ENCODE measurements around the gene SLC8A1.

Gene SLC8A1

DNA sequence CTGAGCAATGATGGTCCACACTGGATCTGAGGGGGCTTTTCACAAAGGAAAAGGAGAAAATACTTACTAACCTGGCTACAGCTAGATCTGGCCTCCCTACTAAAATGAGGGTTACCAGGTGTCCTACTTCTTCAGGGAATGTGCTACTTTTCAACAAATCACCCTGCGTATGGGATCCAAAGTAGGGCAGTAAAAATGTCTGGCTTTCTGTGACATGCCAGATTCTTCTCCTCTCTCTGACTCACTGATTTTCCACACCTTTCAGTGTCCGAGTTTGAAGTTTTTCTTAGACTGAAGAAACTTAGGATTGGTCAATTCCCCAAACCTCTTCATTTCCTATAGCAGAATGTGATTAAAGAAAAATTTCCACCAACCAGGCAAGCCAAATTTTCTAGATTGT lies 71.2 kb downstream of the SLC8A1 start:
- no peak for DNase-seq

DNA sequence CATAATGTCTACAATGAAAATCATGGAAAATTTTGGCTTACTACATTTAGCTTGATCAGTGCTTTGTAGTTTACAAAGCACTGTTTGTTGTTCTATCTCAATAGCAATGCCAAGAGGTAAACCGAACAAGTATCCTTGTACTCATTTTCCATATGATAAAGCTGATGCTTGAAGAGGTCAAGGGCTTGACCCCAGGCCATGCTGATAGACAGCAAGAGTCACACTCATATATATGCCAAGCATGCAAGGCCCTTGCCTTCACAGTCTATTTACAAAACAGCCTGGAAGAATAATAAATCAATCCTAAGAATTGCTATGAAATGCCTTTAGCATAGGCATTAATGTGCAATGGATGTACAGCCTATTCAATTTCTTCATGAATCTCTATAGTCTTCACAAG lies 71.8 kb downstream of the SLC8A1 start:
- no peak for DNase-seq

DNA sequence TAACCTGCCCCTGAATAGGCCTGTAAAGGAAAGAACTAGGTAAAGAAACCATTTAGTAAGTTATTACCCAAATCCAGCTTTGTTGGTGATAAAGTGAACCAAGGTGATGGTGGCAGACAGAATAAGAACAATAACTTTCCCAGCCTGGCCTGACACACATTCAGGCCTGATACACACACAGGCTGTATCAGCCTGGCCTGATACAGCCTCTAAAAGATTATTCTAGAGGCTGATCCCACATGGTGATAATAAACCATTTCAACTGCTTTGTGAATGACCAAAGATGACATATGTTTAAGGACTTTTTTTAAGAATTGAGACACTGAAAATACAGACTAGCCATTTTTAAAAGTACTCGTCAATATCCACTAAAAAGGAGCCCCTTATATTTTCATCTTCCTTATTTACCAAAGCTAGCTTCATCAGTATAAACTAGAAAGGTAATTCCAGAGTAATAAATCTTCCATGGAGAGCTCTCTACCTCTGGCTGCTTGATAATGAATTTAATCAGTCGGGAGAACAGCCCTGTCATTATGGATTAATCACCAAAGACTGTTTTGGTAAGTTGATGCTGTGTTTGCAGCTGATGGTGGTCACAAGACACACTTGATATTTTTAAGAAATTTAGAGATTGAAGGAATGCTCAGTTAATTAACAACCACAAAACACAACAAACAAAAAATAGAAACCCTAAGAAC lies 77.2 kb downstream of the SLC8A1 start:
- no peak for DNase-seq

DNA sequence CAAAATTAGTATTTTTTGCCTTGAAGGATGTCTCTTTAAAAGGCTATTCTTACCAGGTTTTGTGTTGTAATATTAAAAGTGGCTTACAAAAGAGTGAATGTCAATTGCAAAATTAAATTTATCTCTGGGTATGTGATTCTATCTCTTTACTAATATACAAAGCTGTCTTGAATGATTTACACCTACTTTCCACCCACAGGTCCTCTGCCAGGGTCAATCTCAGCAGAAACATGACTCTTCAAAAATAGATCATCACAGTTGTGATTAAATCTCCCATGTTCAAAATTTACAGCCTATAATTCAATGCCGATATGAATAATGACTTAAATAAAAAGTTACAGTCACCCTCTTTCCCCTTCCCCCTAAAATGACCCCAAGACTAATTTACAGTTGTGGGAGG lies 78.8 kb downstream of the SLC8A1 start:
- no peak for DNase-seq

DNA sequence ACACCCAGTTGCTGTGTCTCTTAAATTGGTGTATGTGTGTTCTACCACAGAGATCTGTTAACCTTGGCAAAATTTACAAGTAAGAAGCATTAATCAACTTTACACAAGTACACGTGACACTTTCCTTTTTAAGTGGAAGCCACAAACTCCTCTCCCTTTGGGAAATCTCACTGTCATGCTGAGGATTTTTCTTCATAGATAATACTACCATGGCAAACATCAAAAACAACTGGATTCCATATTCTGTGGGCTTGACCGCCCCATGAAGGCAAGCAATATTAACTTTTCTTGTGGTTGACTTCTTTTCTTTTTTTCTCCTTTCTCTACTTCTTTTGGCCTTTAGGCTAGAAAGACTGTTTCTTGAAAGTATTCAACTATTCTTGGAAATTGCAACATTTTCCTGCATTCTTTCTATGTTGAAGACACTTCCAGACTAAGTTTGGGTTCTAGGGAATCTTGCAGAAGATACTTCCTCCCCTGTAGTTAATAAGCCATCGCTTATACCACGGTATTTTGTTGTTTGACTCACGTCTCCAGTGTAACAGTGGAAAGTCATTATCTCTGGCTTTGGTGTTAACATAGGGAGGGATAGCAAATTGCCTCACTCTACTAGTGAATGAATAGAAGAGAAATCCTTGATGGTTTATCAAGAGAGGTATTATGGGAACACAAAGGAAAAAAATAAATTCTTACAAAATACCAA lies 79.5 kb downstream of the SLC8A1 start:
- DNase-seq: no peak

DNA sequence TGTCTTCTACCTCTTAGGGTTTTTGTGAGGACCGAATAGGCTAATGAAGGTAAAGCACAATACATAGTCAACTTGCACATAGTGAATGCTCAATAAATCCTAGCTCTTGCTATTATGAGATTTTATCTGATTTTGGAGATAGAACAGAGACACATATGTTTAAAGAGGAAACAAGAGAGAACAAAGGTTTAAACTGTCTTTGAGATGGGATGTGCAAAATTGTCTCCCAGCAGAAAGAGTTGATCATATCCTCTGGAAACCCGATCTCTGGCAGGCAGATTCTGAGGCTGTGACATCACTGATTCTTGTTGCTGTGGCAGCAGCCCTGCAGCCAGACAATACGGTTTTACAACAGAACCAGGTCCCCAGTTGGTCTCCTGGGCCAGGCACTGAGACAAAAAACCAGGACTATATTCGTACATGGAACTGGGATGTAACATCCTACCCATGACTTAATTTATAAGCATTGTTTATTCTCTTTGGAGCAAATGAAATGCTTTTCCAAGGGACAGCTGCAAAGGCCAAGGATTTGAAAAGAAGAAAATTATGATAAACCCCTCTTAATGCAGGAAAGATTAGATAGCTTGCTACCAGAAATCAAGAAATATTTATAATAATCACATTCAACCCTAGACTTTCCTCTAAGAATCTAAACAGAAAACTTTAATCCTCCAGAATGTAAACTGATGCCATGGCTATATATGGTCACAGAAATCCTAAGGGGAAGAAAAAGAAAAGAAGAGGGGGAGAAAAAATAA lies 80.2 kb downstream of the SLC8A1 start:
- DNase-seq: no peak

DNA sequence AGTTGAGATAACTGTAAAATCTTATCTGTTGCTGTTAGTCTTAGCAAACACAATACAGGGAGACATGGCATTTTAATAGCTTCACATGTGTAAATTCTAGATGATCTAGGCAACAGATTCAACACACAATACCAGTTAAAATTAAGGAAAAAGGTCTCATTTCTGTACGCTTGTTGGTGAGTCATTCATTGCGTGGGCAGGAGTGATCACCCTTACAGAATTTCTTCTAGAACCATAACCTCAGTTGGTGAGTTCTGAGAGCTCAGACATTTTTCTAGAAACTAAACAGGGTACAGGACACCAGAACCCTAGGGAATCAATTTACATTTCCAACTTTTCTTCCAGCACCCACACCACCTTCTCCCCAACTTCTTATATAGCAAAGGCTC lies 81.9 kb downstream of the SLC8A1 start:
- DNase-seq: no peak

DNA sequence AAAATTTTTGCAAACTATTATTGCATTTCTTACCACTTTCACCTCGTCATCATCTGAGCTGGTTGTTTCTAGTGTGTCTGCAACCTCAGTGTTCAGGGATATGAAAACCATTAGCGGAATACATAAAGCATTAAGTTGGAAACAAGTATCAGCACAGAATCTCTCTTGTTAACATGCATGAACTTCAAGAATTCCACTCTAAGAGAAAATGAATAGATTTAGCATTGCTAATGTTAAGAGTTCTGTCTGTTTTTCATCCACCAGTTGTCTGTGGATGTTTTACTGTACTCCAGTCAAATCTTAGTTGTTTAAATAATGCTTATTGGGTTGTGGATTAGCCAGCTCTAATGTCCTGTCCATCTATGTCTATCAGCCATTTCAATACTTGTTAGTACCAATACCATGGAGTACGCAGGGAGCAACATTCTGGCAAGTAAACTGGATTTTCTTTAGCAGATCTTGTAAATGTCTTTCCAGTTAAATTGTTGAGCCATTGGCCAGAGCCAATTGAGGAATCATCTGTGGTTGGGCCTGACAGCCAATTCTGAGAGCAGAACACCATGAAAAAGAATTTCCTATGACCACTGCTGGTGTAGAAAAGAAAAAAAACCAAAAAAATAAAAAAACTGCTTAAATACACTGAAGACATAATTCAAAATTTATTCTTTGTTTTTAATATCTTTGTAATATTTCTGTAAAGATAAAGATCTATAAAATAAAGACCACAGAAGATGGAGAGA lies 82.5 kb downstream of the SLC8A1 start:
- DNase-seq: no peak

DNA sequence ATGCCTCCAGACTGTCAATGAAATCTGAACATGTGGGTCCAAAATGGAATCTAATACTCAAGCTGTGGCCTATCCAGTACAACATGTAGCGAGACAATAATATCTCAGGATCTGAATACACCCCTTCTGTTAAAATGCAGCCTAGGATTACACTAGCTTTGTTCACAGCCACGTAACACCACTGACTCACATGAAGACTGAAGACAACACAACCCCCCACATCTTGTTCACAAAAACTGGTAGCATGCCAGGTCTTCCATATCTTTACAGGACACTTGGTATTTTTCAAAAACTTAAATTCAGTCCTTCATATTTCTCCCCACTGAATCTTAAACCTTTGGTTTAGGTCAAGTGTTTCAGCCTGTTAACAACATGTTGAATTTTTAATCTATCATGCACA lies 84.2 kb downstream of the SLC8A1 start:
- DNase-seq: no peak

DNA sequence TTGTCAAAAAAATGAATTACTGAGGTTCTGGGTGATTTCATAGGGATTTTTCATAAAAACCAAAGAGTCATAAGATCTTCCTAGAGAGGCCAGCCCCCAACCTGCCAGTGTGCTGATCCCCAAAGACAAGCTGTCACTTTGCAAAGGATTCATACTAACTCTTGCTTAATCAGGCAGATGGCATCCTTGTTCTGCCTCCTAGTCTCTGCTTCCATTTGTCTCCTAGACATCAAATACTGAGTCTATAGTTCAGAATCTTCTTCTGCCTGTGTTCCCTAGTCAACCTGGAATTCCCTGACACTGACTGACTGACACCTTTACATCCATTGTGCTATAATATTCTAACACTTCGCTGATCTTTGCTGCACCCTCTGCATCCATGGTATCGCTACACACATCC lies 84.9 kb downstream of the SLC8A1 start:
- no peak for DNase-seq

DNA sequence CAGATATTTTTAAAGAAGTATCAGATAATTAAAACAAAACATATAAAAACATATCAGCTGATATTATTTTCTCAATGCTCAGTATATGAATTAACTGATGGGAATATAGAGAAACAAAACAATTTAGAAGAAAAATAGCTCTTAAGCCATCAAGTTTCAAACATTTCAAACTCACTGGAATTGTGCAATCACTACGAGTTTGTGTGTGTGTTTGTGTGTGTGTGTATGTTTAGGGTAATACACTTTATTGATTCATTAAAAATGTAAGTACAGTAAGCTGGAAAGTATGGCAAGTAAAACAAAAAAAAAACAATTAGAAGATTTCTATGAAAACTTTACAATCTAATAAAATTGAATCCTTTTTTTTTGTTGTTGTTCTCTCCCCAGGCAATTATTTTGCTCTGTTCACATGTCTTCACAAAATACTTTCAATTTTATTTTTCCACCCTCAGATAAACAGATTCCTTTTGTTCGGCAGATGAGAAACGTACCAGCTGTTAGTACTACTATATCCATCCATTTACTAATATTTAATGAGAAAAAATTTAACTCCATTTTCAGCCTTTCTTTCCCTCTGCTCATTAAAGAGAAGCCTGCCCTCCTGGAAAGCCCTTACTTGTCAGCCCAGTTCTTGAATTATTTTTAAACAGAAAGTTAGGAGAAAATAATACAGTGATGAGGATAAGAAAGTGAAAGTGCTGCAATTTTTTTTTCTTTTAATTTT lies 87.6 kb downstream of the SLC8A1 start:
- DNase-seq: no peak

DNA sequence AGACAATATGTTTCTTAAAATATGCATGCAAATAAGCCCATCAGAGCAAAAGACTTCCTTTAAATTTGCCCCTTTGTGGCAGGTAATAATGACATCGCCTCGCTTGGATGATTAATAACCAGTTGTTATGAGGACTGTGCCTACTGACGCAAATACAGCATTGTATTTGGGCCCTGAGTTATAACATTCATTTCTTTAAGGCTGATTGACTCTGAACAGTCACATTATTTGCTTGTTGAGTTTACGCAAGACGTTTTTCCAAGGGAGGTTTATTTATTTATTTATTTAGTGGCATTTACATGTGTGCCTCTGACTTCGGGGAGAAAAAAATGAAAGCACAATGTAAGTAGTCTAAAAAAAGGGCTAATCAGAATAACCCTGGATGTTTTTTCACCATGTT lies 88.3 kb downstream of the SLC8A1 start:
- DNase-seq: no peak

DNA sequence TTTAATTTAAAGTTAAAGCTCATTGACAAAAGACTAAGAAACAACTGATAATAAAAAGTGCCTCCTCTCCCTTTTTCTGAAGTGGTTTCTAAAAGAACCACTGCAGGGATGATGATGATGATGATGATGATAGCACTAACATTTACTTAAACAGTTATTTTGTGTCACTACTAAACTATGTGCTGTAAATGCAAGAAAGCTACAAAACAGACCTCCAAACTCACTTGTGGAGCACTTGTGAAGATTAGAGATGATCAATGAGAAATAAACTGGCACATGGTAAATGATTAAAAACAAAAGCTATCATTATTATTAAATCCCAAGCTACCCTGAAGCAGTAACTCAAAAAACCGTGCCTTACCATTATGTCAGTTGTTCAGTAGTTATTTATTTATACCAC lies 88.7 kb downstream of the SLC8A1 start:
- no peak for DNase-seq

DNA sequence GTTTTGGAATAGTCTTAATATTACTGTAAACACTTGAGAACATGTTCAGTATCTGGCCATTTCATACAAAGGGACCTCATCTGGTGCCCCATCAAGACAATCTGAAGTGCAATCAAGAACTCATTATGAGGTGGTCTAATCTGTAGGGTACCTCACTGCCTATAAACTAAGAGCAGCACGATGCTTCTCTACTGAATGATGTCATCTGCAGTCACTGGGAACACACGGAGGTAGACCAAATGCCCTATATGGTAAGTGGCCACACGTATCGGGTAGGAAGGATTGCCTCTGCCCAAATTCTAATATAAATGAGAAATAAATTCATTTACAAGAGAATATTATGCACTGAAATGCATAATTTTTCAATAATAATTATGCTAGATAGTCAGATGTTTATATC lies 90.4 kb downstream of the SLC8A1 start:
- DNase-seq: no peak

DNA sequence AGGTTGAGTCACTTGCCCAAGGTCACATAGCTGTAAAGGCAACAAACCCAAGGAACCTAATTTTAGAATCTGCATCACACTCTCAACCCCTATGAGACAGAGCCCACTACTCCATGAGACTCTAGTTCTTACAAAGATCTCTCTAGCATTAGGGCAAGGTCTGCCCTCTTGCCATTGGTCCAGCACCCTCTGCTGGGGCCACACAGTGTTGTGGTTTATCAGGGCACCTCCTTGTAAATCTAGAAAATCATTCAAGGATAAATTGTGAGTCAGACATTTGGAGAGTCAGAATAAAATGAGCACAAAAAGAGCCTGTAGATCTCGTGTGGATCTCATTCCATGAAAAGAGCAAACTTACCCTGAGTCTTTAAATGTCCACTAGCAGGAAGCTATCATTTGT lies 91.2 kb downstream of the SLC8A1 start:
- DNase-seq: no peak

DNA sequence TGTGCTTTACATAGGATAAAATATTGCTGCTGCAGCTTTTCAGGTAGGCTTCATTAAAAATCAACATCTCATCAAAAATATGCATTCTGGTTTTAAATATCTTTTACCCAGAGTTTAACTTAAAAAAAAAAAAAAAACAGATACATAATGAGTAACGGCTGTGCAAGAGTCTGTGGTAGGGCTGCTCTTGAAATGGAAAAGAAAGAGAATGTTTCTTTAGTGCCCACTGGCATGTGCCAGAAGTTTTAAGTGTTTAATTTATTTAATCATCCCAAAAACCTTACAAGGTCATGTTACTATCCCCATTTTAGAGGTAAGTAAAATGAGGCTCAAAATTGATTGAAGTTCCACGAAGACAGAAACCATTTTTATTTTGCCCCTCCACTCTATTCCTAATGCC lies 92.1 kb downstream of the SLC8A1 start:
- DNase-seq: no peak

DNA sequence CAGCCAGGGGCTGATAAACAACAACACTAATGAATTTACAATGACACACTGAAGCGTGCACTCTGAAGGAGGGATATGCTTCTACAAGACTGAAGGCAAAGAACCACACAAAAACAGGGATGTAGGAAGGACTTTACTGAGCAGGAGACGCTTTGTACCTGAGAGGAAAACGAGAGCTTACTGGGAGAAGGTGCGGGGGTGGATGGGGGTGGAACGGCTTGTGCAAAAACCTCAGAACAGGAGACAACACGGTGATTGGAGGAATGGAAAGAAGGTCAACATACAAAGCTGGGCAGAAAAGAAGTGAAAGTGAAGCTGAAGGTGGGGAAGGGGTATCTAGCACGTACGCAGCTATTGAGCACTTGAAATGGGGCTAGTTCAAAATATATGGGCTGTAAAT lies 93.1 kb downstream of the SLC8A1 start:
- no peak for DNase-seq

DNA sequence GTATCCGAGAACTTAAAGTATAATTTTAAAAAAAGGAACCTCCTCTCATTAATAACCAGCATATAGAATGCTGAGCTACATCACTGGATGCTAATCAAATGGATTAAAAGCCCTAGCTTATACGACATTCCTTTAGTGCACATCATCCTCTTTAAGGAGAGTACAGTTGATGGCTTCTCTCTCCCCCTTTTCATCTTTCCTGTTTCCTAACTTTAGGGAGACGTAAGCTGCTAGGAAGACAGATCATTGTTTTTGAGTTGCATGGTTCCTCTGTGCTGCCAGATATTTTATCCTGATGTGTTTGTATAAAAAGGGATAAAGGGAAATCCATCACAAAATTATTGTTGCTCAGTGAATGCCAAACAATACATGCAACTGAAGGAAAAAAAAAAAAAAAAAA lies 94.2 kb downstream of the SLC8A1 start:
- DNase-seq: no peak

DNA sequence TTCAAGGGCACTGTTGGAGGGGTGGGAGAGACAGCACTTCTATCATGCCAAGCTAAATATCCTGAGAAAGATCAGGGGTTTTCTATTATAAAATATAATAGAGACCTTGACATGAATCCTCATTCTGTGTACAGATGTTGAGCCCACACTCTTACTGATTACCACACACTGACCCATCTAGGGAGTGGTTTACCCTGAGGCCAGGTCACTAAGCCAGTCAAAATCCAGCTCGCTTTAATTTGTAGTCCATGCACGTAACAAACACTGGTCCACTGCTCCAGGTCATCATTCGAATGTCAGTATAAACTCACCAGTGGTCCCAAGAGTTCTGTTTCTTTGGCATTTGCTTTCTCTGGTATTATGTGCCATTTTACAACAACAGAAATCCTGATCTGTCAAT lies 96.4 kb downstream of the SLC8A1 start:
- DNase-seq: no peak

DNA sequence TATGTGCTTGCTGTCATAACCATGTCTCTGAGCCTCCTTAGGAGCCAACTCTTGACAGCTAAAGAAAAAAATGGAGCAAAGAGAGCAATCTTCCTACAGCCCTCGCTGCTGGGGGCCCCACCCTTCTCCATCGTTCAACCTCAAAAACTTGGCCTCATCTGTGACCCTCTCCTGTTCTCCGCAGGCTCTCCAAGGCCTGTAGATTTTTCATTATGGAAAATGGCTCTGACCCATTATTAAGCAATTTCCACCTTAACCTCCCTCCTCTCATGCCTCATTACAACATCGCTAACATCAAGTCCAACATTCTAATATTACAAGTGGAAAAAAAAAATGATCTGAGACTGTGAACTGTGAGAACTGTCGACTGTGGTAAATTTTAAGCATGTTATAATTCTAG lies 98.7 kb downstream of the SLC8A1 start:
- no peak for DNase-seq

DNA sequence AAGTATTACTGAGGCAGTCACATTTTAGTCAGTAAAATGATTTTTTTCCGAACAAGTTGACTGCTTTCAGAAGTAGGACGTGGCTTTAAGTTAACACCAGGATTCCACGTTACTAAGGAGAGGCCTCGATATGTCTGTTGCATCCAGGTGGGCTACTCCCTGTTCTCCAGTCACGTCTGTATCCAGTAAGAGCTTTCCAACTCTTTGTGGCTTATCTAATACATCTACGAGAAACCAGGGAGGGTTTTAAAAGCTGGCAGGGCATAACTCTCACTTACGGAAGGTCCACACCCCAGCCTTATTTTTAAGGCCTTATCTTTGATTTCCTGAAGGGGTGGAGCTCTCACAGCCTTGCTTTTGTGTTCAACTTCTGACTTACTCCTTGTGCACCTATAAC lies 99.2 kb downstream of the SLC8A1 start:
- DNase-seq: no peak

DNA sequence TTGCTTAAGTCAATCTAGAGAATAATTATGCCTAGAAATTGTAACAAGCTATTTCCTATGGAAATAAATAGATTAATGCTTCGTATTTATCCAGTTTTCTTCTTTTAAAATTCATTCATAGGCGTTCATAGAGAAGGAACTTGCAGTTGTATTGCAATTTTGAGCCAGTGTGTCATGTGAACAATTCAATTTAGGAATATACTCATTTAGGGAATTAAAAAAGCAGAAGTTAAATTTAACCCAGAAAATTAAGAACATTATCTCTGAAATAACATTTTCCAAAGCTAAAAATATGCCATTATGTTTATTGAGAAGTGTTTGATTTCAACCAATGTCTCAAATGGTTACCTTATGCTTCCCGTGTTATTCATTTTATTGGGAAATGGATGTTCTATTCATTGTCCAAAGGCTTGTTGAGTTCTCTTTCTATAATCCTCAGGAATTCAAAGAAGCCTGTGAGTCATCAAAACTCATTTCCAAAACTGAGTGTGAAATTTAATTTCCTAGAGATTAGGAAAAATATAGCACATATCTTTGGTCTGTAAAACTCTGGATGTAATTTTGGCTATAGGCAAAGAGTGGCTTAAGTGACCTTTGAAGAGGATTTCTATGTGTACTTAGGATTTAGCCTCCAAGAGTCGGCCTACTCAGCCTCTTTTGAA lies 99.7 kb downstream of the SLC8A1 start:
- DNase-seq: no peak
